Measurements from ENCODE around the gene KBTBD2.
"Not testable (repeated sequence)": the region's sequence is repeated elsewhere in the genome, so short reads cannot be mapped to it uniquely, and the experiment has no call there.

The KBTBD2 gene

GRCh38 chr7:32894171-32894570 lies 2.6 kb upstream of the KBTBD2 start:
- in situ Hi-C loops (cut with HindIII; ENCODE audit: low sequenced_read_pairs), result loop anchor here (5.0 kb wide), 1 partner anchor 53 kb away; no protein-coding TSS in a partner anchor

DNA sequence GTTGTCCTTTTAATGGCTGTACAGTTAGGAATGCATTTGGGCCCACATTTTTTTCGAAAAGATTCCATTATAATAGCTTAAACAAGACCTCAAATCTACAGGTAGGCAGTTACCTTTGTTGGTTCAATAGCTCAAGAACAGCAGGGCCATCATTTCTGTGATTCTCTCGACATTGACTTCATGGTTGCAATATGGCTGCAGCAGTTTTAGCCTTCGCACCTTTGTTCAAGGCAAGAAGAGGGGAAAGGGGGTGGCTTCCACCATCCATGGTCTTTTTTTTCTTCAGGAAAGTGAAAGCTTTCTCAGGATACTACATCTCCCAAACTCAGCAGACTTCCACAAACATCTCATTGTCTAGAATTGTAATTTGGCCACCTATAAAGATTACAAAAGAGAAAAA lies 2.2 kb upstream of the KBTBD2 start:
- in situ Hi-C loops (cut with HindIII; ENCODE audit: low sequenced_read_pairs), result loop anchor here (5.0 kb wide), 1 partner anchor 54 kb away; no protein-coding TSS in a partner anchor

- in situ Hi-C loops (cut with HindIII; ENCODE audit: low sequenced_read_pairs), result loop anchor here (5.0 kb wide), 1 partner anchor 54 kb away; no protein-coding TSS in a partner anchor
Measured at GRCh38 chr7:32893207-32893524, 1.6 kb upstream of the KBTBD2 start.

- in situ Hi-C loops (cut with HindIII; ENCODE audit: low sequenced_read_pairs), result loop anchor here (5.0 kb wide), 1 partner anchor 55 kb away; no protein-coding TSS in a partner anchor
Measured at GRCh38 chr7:32892521-32893206, 1.1 kb upstream of the KBTBD2 start.

DNA sequence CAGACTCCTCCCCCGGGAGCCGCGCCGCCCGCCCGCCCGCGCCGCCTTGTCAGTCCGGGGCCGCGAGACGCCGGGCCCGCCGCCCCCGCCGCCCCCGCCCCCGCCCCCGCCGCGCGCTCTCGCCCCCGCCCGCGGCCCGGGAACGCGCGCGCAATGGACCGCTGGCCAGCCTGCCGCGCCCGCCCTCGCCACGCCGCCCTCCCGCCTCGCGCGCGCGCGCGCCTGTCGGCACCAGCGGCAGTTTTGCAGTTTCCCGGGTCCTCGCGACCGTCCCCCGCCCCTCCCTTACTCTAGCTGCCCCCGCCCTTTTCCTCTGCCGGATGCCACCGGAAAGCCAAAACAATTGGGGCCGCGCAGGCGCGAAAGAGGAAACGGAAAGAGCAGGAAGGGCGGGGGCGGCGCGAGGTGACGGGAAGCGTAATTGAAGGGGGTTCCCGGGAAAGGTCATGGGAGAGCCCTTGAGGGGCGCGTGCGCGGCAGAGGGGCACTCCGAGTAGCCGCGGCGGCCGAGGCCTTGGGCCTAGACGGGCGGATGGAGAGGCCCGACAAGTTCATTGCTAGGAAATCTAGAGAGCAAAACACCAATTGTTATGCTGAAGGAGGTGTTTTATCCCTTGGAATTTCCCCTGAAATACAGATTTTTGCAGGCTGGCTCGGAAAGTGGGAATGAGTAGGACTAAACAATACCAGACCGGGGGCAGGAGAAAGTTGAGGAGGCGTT lies 400 bp upstream of the KBTBD2 start:
- in situ Hi-C loops (cut with HindIII; ENCODE audit: low sequenced_read_pairs), result loop anchor here (5.0 kb wide), 1 partner anchor 55 kb away; no protein-coding TSS in a partner anchor

GRCh38 chr7:32890793-32891042 lies 842 bp downstream of the KBTBD2 start:
- in situ Hi-C loops (cut with HindIII; ENCODE audit: low sequenced_read_pairs), result loop anchor here (5.0 kb wide), 1 partner anchor 57 kb away; no protein-coding TSS in a partner anchor

DNA sequence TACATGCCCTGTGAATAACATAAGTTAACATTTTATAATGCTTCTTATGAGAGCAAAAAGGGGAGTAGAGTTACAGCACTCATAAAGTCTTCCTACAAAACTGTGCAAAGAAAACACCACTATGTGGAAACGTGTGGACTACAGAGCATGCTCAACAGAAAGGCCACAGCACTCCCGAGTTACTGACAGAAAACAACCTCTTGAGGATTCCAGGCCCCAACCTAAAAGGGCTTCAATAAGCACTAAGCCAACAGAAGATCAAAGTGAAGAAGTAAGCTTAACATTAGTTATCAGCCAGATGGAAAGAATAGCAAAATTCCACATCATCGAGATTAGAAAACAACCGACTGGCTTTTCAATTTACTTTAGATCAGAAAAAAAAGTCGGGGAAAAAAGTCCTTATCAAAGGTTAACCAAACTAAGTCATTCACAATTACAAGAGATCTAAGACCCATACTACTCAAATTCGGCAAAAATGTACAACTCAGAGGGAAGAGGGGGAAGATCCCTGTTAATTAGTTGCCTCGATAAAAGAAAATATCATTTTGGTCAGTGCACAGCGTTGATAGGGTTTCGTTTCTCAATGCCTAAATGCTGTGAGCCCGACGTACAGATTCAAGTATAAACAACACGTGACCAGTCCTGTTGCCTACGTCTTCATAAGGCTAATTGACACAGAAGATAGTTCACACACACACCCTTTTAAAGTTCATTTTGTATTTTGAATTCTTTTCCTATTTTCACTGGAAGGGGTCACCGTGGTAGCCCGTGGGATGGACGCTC lies 1.4 kb downstream of the KBTBD2 start:
- in situ Hi-C loops (cut with HindIII; ENCODE audit: low sequenced_read_pairs), result loop anchor here (5.0 kb wide), 1 partner anchor 57 kb away; no protein-coding TSS in a partner anchor

- in situ Hi-C loops (cut with HindIII; ENCODE audit: low sequenced_read_pairs), result no loop called here
Measured at GRCh38 chr7:32888505-32888904, 3.1 kb downstream of the KBTBD2 start.

- in situ Hi-C loops (cut with HindIII; ENCODE audit: low sequenced_read_pairs), result no loop called here
Measured at GRCh38 chr7:32887395-32887794, 4.2 kb downstream of the KBTBD2 start.

DNA sequence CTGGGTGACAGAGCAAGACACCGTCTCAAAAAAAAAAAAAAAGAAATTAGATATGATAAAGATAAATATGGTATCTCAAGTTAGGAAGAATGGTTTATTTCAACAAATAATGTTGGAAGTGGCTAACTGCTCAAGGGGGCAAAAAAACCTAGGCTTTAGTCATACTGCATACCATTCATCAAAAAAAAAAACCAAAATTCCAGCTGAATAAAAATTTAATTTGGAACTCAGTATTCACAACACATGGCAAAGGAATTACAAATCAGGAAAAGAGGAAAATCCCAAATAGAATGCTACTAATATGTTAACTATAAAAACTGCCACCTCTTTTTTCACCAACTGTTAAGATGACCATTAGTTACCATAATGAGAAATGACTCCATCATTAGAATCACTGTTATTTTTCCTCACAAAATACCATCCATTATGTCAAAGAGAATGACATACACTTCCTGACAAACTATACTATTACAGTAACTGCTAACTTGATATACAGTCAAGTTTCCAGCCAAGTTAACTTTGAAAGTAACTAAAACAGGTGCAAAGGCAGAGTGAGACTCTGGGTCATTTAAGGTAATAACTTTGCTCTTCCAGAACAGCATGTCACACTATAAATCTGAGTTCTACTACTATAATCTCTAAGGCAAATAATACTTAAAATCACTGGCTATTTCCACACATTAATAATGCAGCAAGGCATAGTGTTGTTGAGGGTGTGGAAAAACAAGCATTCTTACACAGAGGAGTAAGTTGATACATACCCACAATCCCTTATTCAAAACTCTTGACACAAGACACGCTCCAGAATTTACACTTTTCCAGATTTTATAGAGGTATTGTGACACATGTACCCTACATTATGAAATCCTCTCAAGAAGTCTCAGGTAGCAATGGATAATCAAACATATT lies 10.2 kb downstream of the KBTBD2 start:
- in situ Hi-C loops (cut with HindIII; ENCODE audit: low sequenced_read_pairs), result no loop called here

- in situ Hi-C loops (cut with HindIII; ENCODE audit: low sequenced_read_pairs), result no loop called here
Measured at GRCh38 chr7:32879460-32879859, 12.1 kb downstream of the KBTBD2 start.

DNA sequence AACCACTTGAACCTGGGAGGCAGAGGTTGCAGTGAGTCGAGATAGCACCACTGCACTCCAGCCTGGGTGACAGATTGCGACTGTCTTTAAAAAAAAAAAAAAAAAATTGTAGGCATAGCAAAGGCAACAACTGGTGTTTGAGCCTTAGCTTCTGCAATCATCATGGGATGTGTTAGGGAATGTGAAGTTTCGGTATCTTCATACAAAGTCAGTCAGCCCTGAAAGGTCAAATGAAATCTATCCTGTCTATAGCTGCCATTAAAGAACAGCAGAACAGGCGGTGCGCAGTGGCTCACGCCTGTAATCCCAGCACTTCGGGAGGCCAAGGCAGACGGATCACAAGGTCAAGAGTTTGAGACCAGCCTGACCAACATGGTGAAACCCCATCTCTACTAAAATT lies 13.5 kb downstream of the KBTBD2 start:
- in situ Hi-C loops (cut with HindIII; ENCODE audit: low sequenced_read_pairs), result not testable (repeated sequence)

DNA sequence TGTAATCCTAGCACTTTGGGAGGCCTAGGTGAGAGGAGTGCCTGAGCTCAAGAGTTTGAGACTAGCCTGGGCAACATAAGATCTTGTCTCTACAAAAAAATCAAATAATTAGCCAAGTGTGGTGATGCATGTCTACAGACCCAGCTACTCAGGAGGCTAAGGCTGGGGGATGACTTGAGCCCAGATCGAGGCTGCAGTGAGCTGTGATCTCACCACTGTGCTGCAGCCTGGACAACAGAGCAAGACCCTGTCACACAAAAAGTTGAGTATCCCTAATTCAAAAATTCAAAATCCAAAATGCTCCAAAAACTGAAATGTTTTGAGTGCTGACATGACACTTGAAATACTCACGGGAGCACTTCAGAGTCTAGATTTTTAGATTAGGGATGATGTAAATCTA lies 19.1 kb downstream of the KBTBD2 start:
- in situ Hi-C loops (cut with HindIII; ENCODE audit: low sequenced_read_pairs), result no loop called here

DNA sequence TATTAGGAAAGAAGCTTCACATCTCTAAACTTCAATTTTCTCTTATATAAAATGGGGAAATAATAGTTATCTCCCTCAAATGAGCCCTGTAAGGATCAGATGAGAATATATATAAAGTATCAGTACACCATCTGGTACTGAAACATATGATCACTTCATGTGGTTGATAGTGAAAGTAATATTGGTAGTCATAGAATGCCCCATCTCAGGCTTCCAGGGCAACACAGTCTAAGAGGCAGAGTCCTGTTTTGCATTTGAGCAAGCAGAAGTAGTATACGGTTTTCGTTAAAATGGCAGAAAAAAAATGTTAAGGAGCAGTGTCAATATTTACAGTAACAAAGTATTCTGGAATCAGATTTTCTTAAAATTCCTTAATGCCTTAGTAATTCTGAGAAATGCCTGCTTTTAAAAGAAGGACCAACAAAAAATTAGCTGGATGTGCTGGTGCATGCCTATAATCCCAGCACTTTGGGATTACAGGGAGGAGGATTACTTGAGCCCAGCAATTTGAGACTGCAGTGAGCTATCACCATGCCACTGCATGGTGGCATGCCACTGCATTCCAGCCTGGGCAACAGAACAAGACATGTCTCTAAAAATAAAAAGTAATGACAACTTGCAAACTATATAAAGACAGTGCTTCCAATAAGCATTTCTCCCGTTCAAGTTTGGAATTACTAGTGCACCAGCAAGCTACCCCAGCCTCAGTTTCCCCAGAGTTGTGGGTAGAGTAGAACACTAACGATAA lies 19.8 kb downstream of the KBTBD2 start:
- in situ Hi-C loops (cut with HindIII; ENCODE audit: low sequenced_read_pairs), result no loop called here

DNA sequence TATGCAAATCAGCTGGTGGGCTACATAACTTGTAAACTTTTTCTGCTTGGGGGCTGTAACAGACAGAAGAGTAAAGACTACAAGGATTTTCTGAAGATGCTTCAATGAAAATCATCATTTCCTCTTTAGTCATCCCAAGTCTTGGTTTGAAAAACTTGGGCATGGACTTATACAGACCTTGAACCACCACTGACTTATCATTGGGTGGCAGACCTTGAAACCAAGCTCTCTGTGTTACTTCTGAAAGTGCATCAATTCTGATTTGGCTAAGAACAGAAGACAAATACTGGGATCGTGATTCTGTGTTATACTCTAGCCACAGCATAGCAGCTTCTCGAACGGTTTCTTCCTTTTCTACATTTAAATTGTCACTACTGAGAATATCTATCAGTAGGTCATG lies 21.3 kb downstream of the KBTBD2 start:
- in situ Hi-C loops (cut with HindIII; ENCODE audit: low sequenced_read_pairs), result no loop called here

- in situ Hi-C loops (cut with HindIII; ENCODE audit: low sequenced_read_pairs), result no loop called here
Measured at GRCh38 chr7:32869716-32870115, 21.8 kb downstream of the KBTBD2 start.

GRCh38 chr7:32868116-32868515 lies 23.4 kb downstream of the KBTBD2 start:
- in situ Hi-C loops (cut with HindIII; ENCODE audit: low sequenced_read_pairs), result no loop called here

- in situ Hi-C loops (cut with HindIII; ENCODE audit: low sequenced_read_pairs), result no loop called here
Measured at GRCh38 chr7:32865448-32866030, 26.0 kb downstream of the KBTBD2 start.

DNA sequence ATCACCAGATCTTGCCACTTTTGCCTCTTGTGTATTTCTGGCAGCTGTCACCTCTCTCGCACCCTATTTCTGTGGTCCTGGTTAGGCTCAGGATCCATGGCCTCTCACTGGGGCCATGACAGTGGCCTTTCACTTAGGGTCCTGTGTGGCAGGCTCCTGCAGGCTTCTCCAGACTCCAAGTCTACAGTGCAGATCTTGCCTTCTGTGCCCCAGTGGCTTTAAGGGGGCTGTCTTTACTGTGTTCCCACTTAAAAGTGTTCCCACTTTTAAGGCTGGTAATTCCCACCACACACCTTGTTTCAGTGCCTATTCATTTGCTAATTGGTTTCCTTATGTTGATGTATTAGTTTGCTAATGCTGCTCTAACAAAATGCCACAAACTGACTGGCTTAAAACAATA lies 27.7 kb downstream of the KBTBD2 start:
- in situ Hi-C loops (cut with HindIII; ENCODE audit: low sequenced_read_pairs), result not testable (repeated sequence)

DNA sequence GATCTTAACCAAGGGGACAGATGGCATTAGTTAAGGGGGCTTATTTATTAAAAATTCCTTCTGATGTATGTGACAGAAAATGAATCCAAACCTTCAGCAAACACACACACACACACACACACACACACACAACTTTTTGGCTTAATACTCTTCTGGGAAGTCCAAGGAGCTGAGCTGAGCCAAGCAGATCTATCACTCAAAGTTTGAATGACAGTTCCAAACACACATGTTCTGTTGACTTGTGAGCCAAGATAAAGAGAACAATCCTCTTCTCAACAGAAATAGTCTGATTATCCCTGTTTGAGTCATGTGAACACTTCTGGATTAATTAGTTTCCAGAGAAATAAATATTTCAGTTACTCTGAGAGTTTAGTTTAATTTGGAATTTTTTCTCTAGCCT lies 31.5 kb downstream of the KBTBD2 start:
- in situ Hi-C loops (cut with HindIII; ENCODE audit: low sequenced_read_pairs), result no loop called here

Data from endothelial cell of hepatic sinusoid (primary cell).